ENCODE data around the gene USF2. TPM values are rescaled to one million over a fixed set of nuclear protein-coding genes. Genes with fewer than 3 reads are reported as not detected.

USF2 gene
- total RNA-seq, 4 donors from 2014 or later, result 98.5 to 172 (median 128) TPM

GRCh38 chr19:35223084-35223790 is 45.5 kb upstream of the USF2 start:
- no peak overlapping the region for H3K4me3 ChIP-seq
- no peaks in the 10 kb centered on the region for H3K27me3 ChIP-seq
- WGBS, 2 donors, result 61 to 70% methylated on average over 6 of the region's 6 CpGs
- no peak for TF ChIP-seq CTCF (IDR thresholded peaks at IDR 0.05)
- no peak for TF ChIP-seq EP300 (IDR thresholded peaks at IDR 0.05)
- TF ChIP-seq POLR2A (IDR thresholded peaks at IDR 0.05), result no peak
- H3K36me3 ChIP-seq, result no peaks in the 10 kb centered on the region
- H3K9me3 ChIP-seq, result peaks cover 0 to 28% (median 0%) of the 10 kb centered on the region in 4 donors
- DNase-seq (ENCODE audit: low spot score in 2 of 2), result no peak
- H3K4me1 ChIP-seq, result no peaks in the 10 kb centered on the region
- H3K27ac ChIP-seq, result no peak overlapping the region

GRCh38 chr19:35223862-35224505 is 44.8 kb upstream of the USF2 start:
- H3K36me3 ChIP-seq, result no peaks in the 10 kb centered on the region
- DNase-seq (ENCODE audit: low spot score in 2 of 2), result no peak
- no peaks in the 10 kb centered on the region for H3K27me3 ChIP-seq
- TF ChIP-seq CTCF (IDR thresholded peaks at IDR 0.05), result no peak
- no peak for TF ChIP-seq POLR2A (IDR thresholded peaks at IDR 0.05)
- no peak for TF ChIP-seq EP300 (IDR thresholded peaks at IDR 0.05)
- H3K4me1 ChIP-seq, result no peaks in the 10 kb centered on the region
- H3K9me3 ChIP-seq, result peaks cover 0 to 26% (median 0%) of the 10 kb centered on the region in 4 donors
- H3K4me3 ChIP-seq, result no peak overlapping the region
- WGBS, 2 donors, result 66 to 84% methylated on average over 4 of the region's 4 CpGs
- no peak overlapping the region for H3K27ac ChIP-seq

- no peaks in the 10 kb centered on the region for H3K27me3 ChIP-seq
- no peak for DNase-seq (ENCODE audit: low spot score in 2 of 2)
- H3K4me3 ChIP-seq, result no peak overlapping the region
- H3K27ac ChIP-seq, result no peak overlapping the region
- H3K4me1 ChIP-seq, result no peaks in the 10 kb centered on the region
- TF ChIP-seq CTCF (IDR thresholded peaks at IDR 0.05) (no peak), POLR2A (IDR thresholded peaks at IDR 0.05) (no peak), EP300 (IDR thresholded peaks at IDR 0.05) (no peak)
- H3K36me3 ChIP-seq, result no peaks in the 10 kb centered on the region
- H3K9me3 ChIP-seq, result peaks cover 0 to 17% (median 0%) of the 10 kb centered on the region in 4 donors
- WGBS, 2 donors, result 44 to 70% methylated on average over 26 to 38 of the region's 41 CpGs
These were observed 43.8 kb upstream of the USF2 start for GRCh38 chr19:35224681-35225571.

- no peak overlapping the region for H3K27ac ChIP-seq
- DNase-seq (ENCODE audit: low spot score in 2 of 2), result no peak
- H3K4me3 ChIP-seq, result no peak overlapping the region
- H3K27me3 ChIP-seq, result no peaks in the 10 kb centered on the region
- H3K4me1 ChIP-seq, result no peaks in the 10 kb centered on the region
- WGBS, 2 donors, result 76 to 82% methylated on average over 6 of the region's 6 CpGs
- no peaks in the 10 kb centered on the region for H3K36me3 ChIP-seq
- no peak for TF ChIP-seq CTCF (IDR thresholded peaks at IDR 0.05)
- no peak for TF ChIP-seq POLR2A (IDR thresholded peaks at IDR 0.05)
- TF ChIP-seq EP300 (IDR thresholded peaks at IDR 0.05), result no peak
- H3K9me3 ChIP-seq, result peaks cover 0 to 11% (median 0%) of the 10 kb centered on the region in 4 donors
These were observed 42.8 kb upstream of the USF2 start for GRCh38 chr19:35225951-35226350.
